NCI-H1930 (cell line): ENCODE measurements around the gene RNU1-1.
"Not testable (repeated sequence)": the region's sequence is repeated elsewhere in the genome, so short reads cannot be mapped to it uniquely, and the experiment has no call there.

Experiments used
- DNase-seq, 2 experiments: peaks; one replicate each; lab custom pipeline; 2025; lab: John Stamatoyannopoulos, UW

RNU1-1 gene

GRCh38 chr1:16493731-16494130, 20.4 kb downstream of the RNU1-1 start:
- not testable (repeated sequence) for DNase-seq

GRCh38 chr1:16492937-16493336, 21.1 kb downstream of the RNU1-1 start:
- not testable (repeated sequence) for DNase-seq

- no peak for DNase-seq
These were observed 22.9 kb downstream of the RNU1-1 start for GRCh38 chr1:16491056-16491675.

GRCh38 chr1:16489195-16489880, 24.7 kb downstream of the RNU1-1 start:
- DNase-seq, result not testable (repeated sequence)

GRCh38 chr1:16487011-16487410, 27.1 kb downstream of the RNU1-1 start:
- not testable (repeated sequence) for DNase-seq

- DNase-seq, result not testable (repeated sequence)
These were observed 27.8 kb downstream of the RNU1-1 start for GRCh38 chr1:16486316-16486715.

GRCh38 chr1:16484931-16485330, 29.2 kb downstream of the RNU1-1 start:
- DNase-seq, result no peak

GRCh38 chr1:16484501-16484835, 29.6 kb downstream of the RNU1-1 start:
- no peak for DNase-seq

- not testable (repeated sequence) for DNase-seq
These were observed 30.2 kb downstream of the RNU1-1 start for GRCh38 chr1:16483639-16484500.

- not testable (repeated sequence) for DNase-seq
These were observed 30.9 kb downstream of the RNU1-1 start for GRCh38 chr1:16483146-16483545.

- no peak for DNase-seq
These were observed 36.0 kb downstream of the RNU1-1 start for GRCh38 chr1:16478091-16478490.

- DNase-seq, result not testable (repeated sequence)
These were observed 38.0 kb downstream of the RNU1-1 start for GRCh38 chr1:16475771-16476770.

- DNase-seq, result not testable (repeated sequence)
These were observed 39.2 kb downstream of the RNU1-1 start for GRCh38 chr1:16474891-16475290.

- no peak for DNase-seq
These were observed 39.8 kb downstream of the RNU1-1 start for GRCh38 chr1:16474166-16474800.

- DNase-seq, result no peak
These were observed 45.5 kb downstream of the RNU1-1 start for GRCh38 chr1:16468558-16468957.

- DNase-seq, result no peak
These were observed 49.0 kb downstream of the RNU1-1 start for GRCh38 chr1:16464917-16465625.
